Measurements from ENCODE around the gene POLR2H. TPM values are rescaled to one million over a fixed set of nuclear protein-coding genes. Genes with fewer than 3 reads are reported as not detected.

Gene POLR2H
- total and polyA plus RNA-seq, 10 of the 15 experiments (the other 5 are each of a cell fraction or from before 2014, with no cell fraction given): 74.2 to 357 (median 143) TPM

- no peak for DNase-seq (ENCODE audit: low read depth, low spot score)
- no peaks in the 10 kb centered on the region for H3K4me1 ChIP-seq (ENCODE audit: control insufficient read depth, insufficient read depth, low read length)
- WGBS (ENCODE audit: insufficient coverage, insufficient replicate concordance, low lambda C conversion rate, missing lambda C conversion rate): 38% methylated on average over 37 of the region's 37 CpGs
- ChIA-PET SMC1A (ENCODE audit: uncharacterized antibody, unreplicated experiment) (no interaction called here), POLR2A (interaction anchor here (0.6 kb wide), 1 partner anchor 88 kb away, joined by 6 read pairs; no protein-coding TSS in a partner anchor), CTCF (no interaction called here), RAD21 (ENCODE audit: unreplicated experiment) (interaction anchor here (0.6 kb wide), 1 partner anchor 126 kb away, joined by 3 read pairs; no protein-coding TSS in a partner anchor)
- H3K36me3 ChIP-seq (ENCODE audit: control insufficient read depth in 2 of 2, insufficient read depth in 2 of 2, low read length in 1 of 2): no peaks in the 10 kb centered on the region
- no peak overlapping the region for H3K9ac ChIP-seq (ENCODE audit: control insufficient read depth, insufficient read depth, low read length)
- TF ChIP-seq MYC (IDR thresholded peaks at IDR 0.05; ENCODE audit: insufficient read depth, insufficient read length, insufficient replicate concordance, low read length, severe bottlenecking): no peak
- no peak overlapping the region for H2AFZ ChIP-seq (ENCODE audit: control insufficient read depth, low read depth, low read length)
- no peak overlapping the region for H3K4me2 ChIP-seq (ENCODE audit: control insufficient read depth, insufficient read depth)
- intact Hi-C loops (cut with micrococcal nuclease; ENCODE audit: unreplicated experiment): no loop called here
- FAIRE-seq: no peak
- no peaks in the 10 kb centered on the region for H3K79me2 ChIP-seq (ENCODE audit: control insufficient read depth, insufficient read depth, low read length)
- no peaks in the 10 kb centered on the region for H3K9me3 ChIP-seq (replicated peaks; ENCODE audit: control insufficient read depth, insufficient read depth, low read length)
- no TSS peak for BruUV-seq (replicated peaks)
- H3K27ac ChIP-seq (ENCODE audit: control insufficient read depth, insufficient read depth): no peak overlapping the region
- peaks cover 11% of the 10 kb centered on the region in 2 experiments for H3K27me3 ChIP-seq (replicated peaks in 1 of 2; ENCODE audit: control insufficient read depth in 2 of 2, insufficient read depth in 2 of 2, low read length in 1 of 2)
- H4K20me1 ChIP-seq (ENCODE audit: control insufficient read depth, insufficient read depth): no peaks in the 10 kb centered on the region
- in situ Hi-C loops (cut with MboI): no loop called here
- H3K4me3 ChIP-seq: no peak overlapping the region
- ATAC-seq: no peak
These were observed 24.7 kb downstream of the POLR2H start for GRCh38 chr3:184386047-184386806.

- intact Hi-C loops (cut with micrococcal nuclease; ENCODE audit: unreplicated experiment): no loop called here
- no peaks in the 10 kb centered on the region for H4K20me1 ChIP-seq (ENCODE audit: control insufficient read depth, insufficient read depth)
- no TSS peak for BruUV-seq (replicated peaks)
- ChIA-PET RAD21 (ENCODE audit: unreplicated experiment) (no interaction called here), POLR2A (no interaction called here), CTCF (no interaction called here), SMC1A (ENCODE audit: uncharacterized antibody, unreplicated experiment) (no interaction called here)
- no peak overlapping the region for H3K4me2 ChIP-seq (ENCODE audit: control insufficient read depth, insufficient read depth)
- no peaks in the 10 kb centered on the region for H3K4me1 ChIP-seq (ENCODE audit: control insufficient read depth, insufficient read depth, low read length)
- 61% methylated on average over 12 of the region's 12 CpGs for WGBS (ENCODE audit: insufficient coverage, insufficient replicate concordance, low lambda C conversion rate, missing lambda C conversion rate)
- H3K4me3 ChIP-seq: no peak overlapping the region
- peaks cover 3 to 6% of the 10 kb centered on the region in 2 experiments for H3K27me3 ChIP-seq (replicated peaks in 1 of 2; ENCODE audit: control insufficient read depth in 2 of 2, insufficient read depth in 2 of 2, low read length in 1 of 2)
- H3K27ac ChIP-seq (ENCODE audit: control insufficient read depth, insufficient read depth): no peak overlapping the region
- no peak overlapping the region for H3K9ac ChIP-seq (ENCODE audit: control insufficient read depth, insufficient read depth, low read length)
- DNase-seq (ENCODE audit: low read depth, low spot score) (no peak), ATAC-seq (no peak), FAIRE-seq (no peak)
- no peaks in the 10 kb centered on the region for H3K79me2 ChIP-seq (ENCODE audit: control insufficient read depth, insufficient read depth, low read length)
- in situ Hi-C loops (cut with MboI): no loop called here
- H3K9me3 ChIP-seq (replicated peaks; ENCODE audit: control insufficient read depth, insufficient read depth, low read length): no peaks in the 10 kb centered on the region
- H2AFZ ChIP-seq (ENCODE audit: control insufficient read depth, low read depth, low read length): no peak overlapping the region
- no peaks in the 10 kb centered on the region for H3K36me3 ChIP-seq (ENCODE audit: control insufficient read depth in 2 of 2, insufficient read depth in 2 of 2, low read length in 1 of 2)
- TF ChIP-seq RAD21 (IDR thresholded peaks at IDR 0.05; ENCODE audit: insufficient read depth, low read depth, low read length) (no peak), RAD51 (IDR thresholded peaks at IDR 0.05) (no peak), GATAD2B (conservative IDR thresholded peaks at IDR 0.05; ENCODE audit: low read depth) (no peak), SMAD1 (IDR thresholded peaks at IDR 0.05; ENCODE audit: low read depth, partially characterized antibody) (no peak), MTA3 (IDR thresholded peaks at IDR 0.05; ENCODE audit: borderline replicate concordance, low read length) (no peak), IKZF1 (conservative IDR thresholded peaks at IDR 0.05) (no peak), ZNF384 (IDR thresholded peaks at IDR 0.05; ENCODE audit: borderline replicate concordance, low read depth, low read length) (no peak), KAT2A (conservative IDR thresholded peaks at IDR 0.05; ENCODE audit: control insufficient read depth, low read depth, low read length) (no peak), HCFC1 (IDR thresholded peaks at IDR 0.05; ENCODE audit: low read length) (no peak), EZH2 (IDR thresholded peaks at IDR 0.05; ENCODE audit: borderline replicate concordance, control insufficient read depth, low read depth, low read length) (no peak), SRF (IDR thresholded peaks at IDR 0.05; ENCODE audit: low read depth in 2 of 2, low read length in 2 of 2) (no peak), NFYA (IDR thresholded peaks at IDR 0.05; ENCODE audit: borderline replicate concordance, low read depth, low read length) (no peak), KLF5 (IDR thresholded peaks at IDR 0.05; ENCODE audit: partially characterized antibody) (no peak)
These were observed 25.7 kb downstream of the POLR2H start for GRCh38 chr3:184387174-184387714.

Data from GM12878 (cell line).